AG04449 (cell line): ENCODE data around the gene WDFY3.

Experiments used
- CTCF ChIA-PET: fragments of 350-600 bp; formaldehyde crosslinking; extraction: SDS; loops from one replicate; lab custom pipeline; 2021; ENCODE audit warnings: antibody characterized with exemption; lab: Yijun Ruan, JAX
- POLR2A ChIA-PET: fragments of 400-600, 350-600 bp; formaldehyde crosslinking; extraction: SDS; loops from one replicate; lab custom pipeline; 2020; ENCODE audit warnings: antibody characterized with exemption, inconsistent platforms; lab: Yijun Ruan, JAX
- DNase-seq: peaks from one replicate; pipeline ENCODE4 v3.0.0-alpha.2; 2010; ENCODE audit warnings: low read depth, low spot score
- H3K4me3 ChIP-seq: 2 replicates; pipeline ENCODE4 v1.5.1; 2011; ENCODE audit warnings: low read depth, mild to moderate bottlenecking, control low read depth, low read length
- CTCF ChIP-seq: IDR thresholded peaks from one replicate; pipeline ENCODE4 v1.5.1; 2011; ENCODE audit warnings: mild to moderate bottlenecking, moderate library complexity, low read length, control low read depth, inconsistent platforms; ENCODE audit not compliant: insufficient read depth; ENCODE audit errors: missing control alignments

WDFY3 gene

GRCh38 chr4:84913176-84913575, 53.3 kb downstream of the WDFY3 start:
- ChIA-PET CTCF (interaction anchor here (0.8 to 1.3 kb wide), 2 partner anchors 17 to 163 kb away, joined by 3 read pairs; no protein-coding TSS in a partner anchor), POLR2A (no interaction called here)
- H3K4me3 ChIP-seq: no peak overlapping the region
- DNase-seq: no peak
- no peak for TF ChIP-seq CTCF

GRCh38 chr4:84912741-84913140, 53.7 kb downstream of the WDFY3 start:
- TF ChIP-seq CTCF: no peak
- ChIA-PET CTCF (interaction anchor here (0.8 to 1.3 kb wide), 2 partner anchors 16 to 162 kb away, joined by 3 read pairs; no protein-coding TSS in a partner anchor), POLR2A (no interaction called here)
- no peak for DNase-seq
- no peak overlapping the region for H3K4me3 ChIP-seq

GRCh38 chr4:84908876-84909275, 57.6 kb downstream of the WDFY3 start:
- H3K4me3 ChIP-seq: no peak overlapping the region
- no peak for TF ChIP-seq CTCF
- POLR2A ChIA-PET: no interaction called here
- CTCF ChIA-PET: interaction anchor here (1.1 kb wide), 1 partner anchor 159 kb away, joined by 4 read pairs; no protein-coding TSS in a partner anchor
- no peak for DNase-seq

- POLR2A ChIA-PET: no interaction called here
- H3K4me3 ChIP-seq: no peak overlapping the region
- no peak for TF ChIP-seq CTCF
- CTCF ChIA-PET: no interaction called here
- DNase-seq: no peak
Observed at GRCh38 chr4:84907145-84907544, 59.3 kb downstream of the WDFY3 start.

- H3K4me3 ChIP-seq: no peak overlapping the region
- ChIA-PET CTCF (no interaction called here), POLR2A (no interaction called here)
- DNase-seq: no peak
- TF ChIP-seq CTCF: no peak
Observed at GRCh38 chr4:84905646-84906045, 60.8 kb downstream of the WDFY3 start.

GRCh38 chr4:84901740-84902281, 64.7 kb downstream of the WDFY3 start:
- POLR2A ChIA-PET: no interaction called here
- CTCF ChIA-PET: no interaction called here
- no peak for DNase-seq
- no peak for TF ChIP-seq CTCF
- H3K4me3 ChIP-seq: no peak overlapping the region
